ENCODE data around the gene MTMR6. TPM values are rescaled to one million over a fixed set of nuclear protein-coding genes. Genes with fewer than 3 reads are reported as not detected.
A peak's percentile ranks its signal among the peaks of the same experiment; 100 is the strongest.

MTMR6 gene
- total and polyA plus RNA-seq, 12 donors: 4.0 to 19.5 (median 17.4) TPM

GRCh38 chr13:25295701-25296100, 8.4 kb upstream of the MTMR6 start:
- H3K9me3 ChIP-seq: no peaks in the 10 kb centered on the region
- peaks cover 0 to 28% (median 13%) of the 10 kb centered on the region in 7 donors for H3K27me3 ChIP-seq
- no peak for TF ChIP-seq CTCF (IDR thresholded peaks at IDR 0.05)
- peaks cover 0 to 3% (median 1%) of the 10 kb centered on the region in 9 donors for H3K4me1 ChIP-seq
- no peak for ATAC-seq
- intact Hi-C loops (cut with DNase I): no loop called here
- 62 to 71% methylated on average over 3 of the region's 3 CpGs for WGBS, 2 donors
- H3K4me3 ChIP-seq: no peak overlapping the region
- no peak overlapping the region for H3K27ac ChIP-seq
- no peaks in the 10 kb centered on the region for H3K36me3 ChIP-seq
- no peak for DNase-seq

- H3K36me3 ChIP-seq: no peaks in the 10 kb centered on the region
- 84 to 89% methylated on average over 3 of the region's 3 CpGs for WGBS, 2 donors
- DNase-seq (no peak), ATAC-seq (no peak)
- intact Hi-C loops (cut with DNase I): no loop called here
- no peak for TF ChIP-seq CTCF (IDR thresholded peaks at IDR 0.05)
- H3K4me1 ChIP-seq: no peaks in the 10 kb centered on the region
- no peak overlapping the region for H3K27ac ChIP-seq
- H3K27me3 ChIP-seq: peaks cover 0 to 29% (median 13%) of the 10 kb centered on the region in 7 donors
- no peak overlapping the region for H3K4me3 ChIP-seq
- no peaks in the 10 kb centered on the region for H3K9me3 ChIP-seq
These were observed 7.9 kb upstream of the MTMR6 start for GRCh38 chr13:25295228-25295627.

- no peaks in the 10 kb centered on the region for H3K36me3 ChIP-seq
- H3K4me1 ChIP-seq: peaks cover 0 to 6% (median 3%) of the 10 kb centered on the region in 9 donors
- no peak for DNase-seq
- ATAC-seq: peak in 4 of 8 donors; percentile 18 to 33 (median 26)
- H3K4me3 ChIP-seq: no peak overlapping the region
- H3K27me3 ChIP-seq: peaks cover 0 to 24% (median 13%) of the 10 kb centered on the region in 7 donors
- no peak for TF ChIP-seq CTCF (IDR thresholded peaks at IDR 0.05)
- H3K27ac ChIP-seq: peak overlapping the region in 1 of 10 donors; percentile 73
- intact Hi-C loops (cut with DNase I): no loop called here
- 28 to 29% methylated on average over 1 of the region's 1 CpG for WGBS, 2 donors
- H3K9me3 ChIP-seq: no peaks in the 10 kb centered on the region
These were observed 5.0 kb upstream of the MTMR6 start for GRCh38 chr13:25292301-25292700.

- WGBS, 2 donors: 82 to 89% methylated on average over 1 of the region's 1 CpG
- H3K27ac ChIP-seq: peak overlapping the region in 1 of 10 donors; percentile 73
- intact Hi-C loops (cut with DNase I): no loop called here
- peaks cover 0 to 6% (median 3%) of the 10 kb centered on the region in 9 donors for H3K4me1 ChIP-seq
- H3K36me3 ChIP-seq: no peaks in the 10 kb centered on the region
- DNase-seq (no peak), ATAC-seq (no peak)
- H3K4me3 ChIP-seq: no peak overlapping the region
- peaks cover 0 to 24% (median 10%) of the 10 kb centered on the region in 7 donors for H3K27me3 ChIP-seq
- no peak for TF ChIP-seq CTCF (IDR thresholded peaks at IDR 0.05)
- no peaks in the 10 kb centered on the region for H3K9me3 ChIP-seq
These were observed 4.4 kb upstream of the MTMR6 start for GRCh38 chr13:25291691-25292090.
